IMR-90 (cell line): Measurements from ENCODE around the gene KLK6. TPM values are rescaled to one million over a fixed set of nuclear protein-coding genes. Genes with fewer than 3 reads are reported as not detected.

Experiments used
- ATAC-seq: fragments of 200-7000 bp; cut with Tn5 transposase; 2 replicates; pipeline ENCODE4 v1.9.1; 2020; ENCODE audit warnings: low read depth, mild to moderate bottlenecking, moderate library complexity
- BruUV-seq: library from RNA; stranded (reverse); fragments of 400-500 nt; replicated peaks from 2 replicates; lab custom pipeline; 2021; lab: Mats Ljungman, UMichigan
- CTCF ChIA-PET: fragments of 300-600 bp; formaldehyde crosslinking; extraction: SDS; loops from one replicate; lab custom pipeline; 2021; ENCODE audit warnings: antibody characterized with exemption; lab: Yijun Ruan, JAX
- POLR2A ChIA-PET: fragments of 300-600 bp; sonication (Branson Sonifier 250); formaldehyde crosslinking; loops from one replicate; lab custom pipeline; 2022; ENCODE audit warnings: antibody characterized with exemption; ENCODE audit not compliant: unreplicated experiment; lab: Charles Lee
- DNase-seq: peaks from one replicate; pipeline ENCODE4 v3.0.0; 2013
- H2AFZ ChIP-seq: replicated peaks from 2 replicates; pipeline ENCODE3; 2013; ENCODE audit warnings: low read length, mild to moderate bottlenecking; ENCODE audit not compliant: poor library complexity
- H2AK5ac ChIP-seq: 2 replicates; pipeline ENCODE4 v1.6.1; 2013; ENCODE audit warnings: low read depth, low read length, inconsistent platforms
- H2AK9ac ChIP-seq: replicated peaks from 2 replicates; pipeline ENCODE3; 2013; ENCODE audit warnings: mild to moderate bottlenecking, low read depth, low read length, moderate library complexity; ENCODE audit not compliant: poor library complexity
- H2BK120ac ChIP-seq: 2 replicates; pipeline ENCODE4 v1.6.1; 2013; ENCODE audit warnings: low read depth, low read length, inconsistent platforms
- H2BK15ac ChIP-seq: 3 replicates; pipeline ENCODE4 v1.6.1; 2013; ENCODE audit warnings: low read depth, low read length, inconsistent platforms
- H2BK20ac ChIP-seq: 2 replicates; pipeline ENCODE4 v1.6.1; 2013; ENCODE audit warnings: low read depth, mild to moderate bottlenecking, inconsistent platforms, low read length, moderate library complexity
- H2BK5ac ChIP-seq: 2 replicates; pipeline ENCODE4 v1.6.1; 2013; ENCODE audit warnings: mild to moderate bottlenecking, low read depth, low read length, inconsistent platforms; ENCODE audit not compliant: poor library complexity, severe bottlenecking
- H3K14ac ChIP-seq: replicated peaks from 2 replicates; pipeline ENCODE4 v1.6.1; 2013; ENCODE audit warnings: low read depth, low read length, inconsistent platforms
- H3K18ac ChIP-seq: 2 replicates; pipeline ENCODE4 v1.6.1; 2013; ENCODE audit warnings: low read depth, low read length, control low read depth
- H3K23ac ChIP-seq: 2 replicates; pipeline ENCODE4 v1.6.1; 2013; ENCODE audit warnings: low read depth, low read length, inconsistent platforms
- H3K27ac ChIP-seq: 2 replicates; pipeline ENCODE4 v1.5.1; 2013; ENCODE audit warnings: mild to moderate bottlenecking, control low read depth, low read length; ENCODE audit not compliant: insufficient read depth
- H3K27me3 ChIP-seq: 2 replicates; pipeline ENCODE4 v1.6.1; 2013; ENCODE audit warnings: low read length; ENCODE audit not compliant: control insufficient read depth, insufficient read depth
- H3K36me3 ChIP-seq: 2 replicates; pipeline ENCODE4 v1.6.1; 2013; ENCODE audit warnings: low read length, mixed read lengths; ENCODE audit not compliant: control insufficient read depth, insufficient read depth
- H3K4ac ChIP-seq: 2 replicates; pipeline ENCODE4 v1.6.1; 2013; ENCODE audit warnings: low read depth, low read length, inconsistent platforms
- H3K4me1 ChIP-seq: 2 replicates; pipeline ENCODE4 v1.6.1; 2013; ENCODE audit warnings: low read length, mixed read lengths; ENCODE audit not compliant: control insufficient read depth, insufficient read depth
- H3K4me2 ChIP-seq: 2 replicates; pipeline ENCODE4 v1.6.1; 2013; ENCODE audit warnings: low read depth, mild to moderate bottlenecking, control low read depth, low read length, moderate library complexity
- H3K4me3 ChIP-seq: 2 replicates; pipeline ENCODE4 v1.5.1; 2013; ENCODE audit warnings: low read depth, mild to moderate bottlenecking, control low read depth, low read length, moderate library complexity; ENCODE audit not compliant: insufficient read depth
- H3K56ac ChIP-seq: 2 replicates; pipeline ENCODE4 v1.6.1; 2013; ENCODE audit warnings: low read length, inconsistent platforms; ENCODE audit not compliant: insufficient read depth; ENCODE audit errors: extremely low read depth
- H3K79me1 ChIP-seq, 2 experiments: 2 replicates each; pipeline ENCODE4 v1.6.1; 2013; ENCODE audit warnings: low read length in 2 of 2, inconsistent platforms in 1 of 2, low read depth in 1 of 2
- H3K9ac ChIP-seq: 2 replicates; pipeline ENCODE4 v1.6.1; 2013; ENCODE audit warnings: low read depth, low read length, control low read depth
- H3K9me1 ChIP-seq: 2 replicates; pipeline ENCODE4 v1.6.1; 2013; ENCODE audit warnings: low read length, inconsistent platforms; ENCODE audit not compliant: insufficient read depth
- H3K9me3 ChIP-seq: 2 replicates; pipeline ENCODE4 v1.6.1; 2013; ENCODE audit warnings: low read length; ENCODE audit not compliant: control insufficient read depth, insufficient read depth
- H4K20me1 ChIP-seq: 2 replicates; pipeline ENCODE4 v1.6.1; 2013; ENCODE audit warnings: low read length, inconsistent platforms; ENCODE audit not compliant: insufficient read depth
- H4K5ac ChIP-seq: 2 replicates; pipeline ENCODE4 v1.6.1; 2013; ENCODE audit warnings: mild to moderate bottlenecking, low read depth, low read length, control low read depth
- H4K8ac ChIP-seq, 2 experiments: 2 replicates each; pipeline ENCODE4 v1.6.1; 2013; ENCODE audit warnings: low read depth in 2 of 2, low read length in 2 of 2, control low read depth in 1 of 2, inconsistent platforms in 1 of 2
- H4K91ac ChIP-seq: 2 replicates; pipeline ENCODE4 v1.6.1; 2013; ENCODE audit warnings: low read depth, low read length, inconsistent platforms; ENCODE audit not compliant: insufficient read depth
- MAZ ChIP-seq: IDR thresholded peaks from 2 replicates; pipeline ENCODE4 v1.6.1; 2012; ENCODE audit warnings: low read depth, mild to moderate bottlenecking, low read length, improper control_type of control experiment, moderate library complexity, borderline replicate concordance
- WGBS, 2 experiments: methylation state at CpG; one replicate each; pipeline versions ENCODE4 v1.1.5 to v1.1.7; 2013; ENCODE audit warnings: missing lambda C conversion rate in 2 of 2; ENCODE audit not compliant: insufficient read length in 1 of 2; ENCODE audit errors: extremely low coverage in 2 of 2; 5-methylcytosine and 5-hydroxymethylcytosine counted together
- dilution Hi-C: fragments of 300-500 bp; cut with HindIII; formaldehyde crosslinking; loops from one replicate; pipeline ENCODE4 v1.14.3; 2018; ENCODE audit warnings: low sequenced_read_pairs; ENCODE audit not compliant: unreplicated experiment
- in situ Hi-C: fragments of 300-500 bp; cut with MboI; formaldehyde crosslinking; loops from 3 replicates; pipeline ENCODE4 v1.14.3; 2019; ENCODE audit warnings: low sequenced_read_pairs, inconsistent platforms, mixed read lengths
- intact Hi-C: fragments of 100-400 bp; cut with micrococcal nuclease; formaldehyde crosslinking; loops from 2 replicates; pipeline ENCODE4 v1.10.0; 2022
- polyA plus RNA-seq, 3 experiments: library from polyadenylated mRNA; depleted of rRNA; stranded (reverse); fragments of >200 nt; gene quantifications; 2 replicates each; pipeline ENCODE4 v1.2.3, GENCODE V29; 2012; ENCODE audit warnings: low replicate concordance in 1 of 3
- total RNA-seq: library from RNA; depleted of rRNA; stranded (reverse); fragments of >200 nt; gene quantifications from 2 replicates; pipeline ENCODE4 v1.2.3, GENCODE V29; 2012

KLK6 gene
- total and polyA plus RNA-seq, 2 of the 4 experiments (the other 2 are of a cell fraction) = not detected

- intact Hi-C loops = no loop called here
- H3K4ac ChIP-seq = no peak overlapping the region
Measured at GRCh38 chr19:50978772-50979390, 9.5 kb upstream of the KLK6 start.

More at GRCh38 chr19:50978772-50979390, 9.5 kb upstream of the KLK6 start:
- POLR2A ChIA-PET = no interaction called here
- ATAC-seq = no peak
- CTCF ChIA-PET = no interaction called here
- H2BK120ac ChIP-seq = no peak overlapping the region
- H4K91ac ChIP-seq = no peak overlapping the region
- H3K4me1 ChIP-seq = no peaks in the 10 kb centered on the region
- no peak for DNase-seq
- TF ChIP-seq MAZ = no peak
- H3K14ac ChIP-seq = no peak overlapping the region
- no peak overlapping the region for H3K4me3 ChIP-seq
- in situ Hi-C loops (no loop called here), dilution Hi-C loops (no loop called here)
- H4K8ac ChIP-seq = no peak overlapping the region
- no peak overlapping the region for H2AFZ ChIP-seq
- no CpG with 5 or more reads among the region's 5 CpGs for WGBS, 2 experiments
- no peaks in the 10 kb centered on the region for H3K79me1 ChIP-seq
- H3K4me2 ChIP-seq = no peak overlapping the region
- no peaks in the 10 kb centered on the region for H3K27me3 ChIP-seq
- BruUV-seq = no TSS peak
- H2AK5ac ChIP-seq = no peak overlapping the region
- H2BK15ac ChIP-seq = no peak overlapping the region
- H3K9me3 ChIP-seq = no peaks in the 10 kb centered on the region
- no peak overlapping the region for H2BK20ac ChIP-seq
- H3K9me1 ChIP-seq = no peaks in the 10 kb centered on the region
- no peak overlapping the region for H4K5ac ChIP-seq
- H4K20me1 ChIP-seq = no peaks in the 10 kb centered on the region
- H3K56ac ChIP-seq = no peak overlapping the region
- H3K18ac ChIP-seq = no peak overlapping the region
- no peak overlapping the region for H3K23ac ChIP-seq
- H3K9ac ChIP-seq = no peak overlapping the region
- no peak overlapping the region for H3K27ac ChIP-seq
- no peaks in the 10 kb centered on the region for H3K36me3 ChIP-seq
- no peak overlapping the region for H2AK9ac ChIP-seq
- H2BK5ac ChIP-seq = no peak overlapping the region
